Activated CD4-positive, CD25-positive, alpha-beta regulatory T cell treated with anti-CD3 and anti-CD28 coated beads, Interleukin-2, amount 50 U/mL, for 16 hours (primary cell): Measurements from ENCODE around the gene PDS5B.
"Not testable (repeated sequence)": the region's sequence is repeated elsewhere in the genome, so short reads cannot be mapped to it uniquely, and the experiment has no call there.

Source experiments
- DNase-seq: peaks from one replicate; pipeline ENCODE4 v3.0.0-alpha.2; 2020; ENCODE audit warnings: low read depth, low spot score

Gene PDS5B

DNA sequence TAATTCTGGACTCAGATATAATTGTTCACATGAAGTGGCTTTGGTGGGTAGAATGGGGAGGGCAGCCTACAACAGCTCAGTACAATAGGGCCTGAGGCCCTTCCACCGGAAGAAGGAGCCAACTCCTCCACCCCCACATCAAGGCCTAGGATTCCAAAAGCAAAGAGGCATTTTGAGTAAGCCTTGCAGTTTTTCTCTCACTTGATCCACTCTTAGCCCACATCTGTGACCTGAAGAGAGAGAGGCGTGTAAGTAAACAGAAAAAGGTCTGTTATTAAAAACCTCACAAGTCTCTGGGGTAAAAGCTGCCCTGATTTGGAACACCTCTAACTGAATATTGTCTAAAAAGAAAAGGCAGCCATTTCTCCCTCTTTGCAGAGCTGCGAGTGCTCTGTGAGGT, 215.9 kb downstream of the PDS5B start:
- DNase-seq: no peak

DNA sequence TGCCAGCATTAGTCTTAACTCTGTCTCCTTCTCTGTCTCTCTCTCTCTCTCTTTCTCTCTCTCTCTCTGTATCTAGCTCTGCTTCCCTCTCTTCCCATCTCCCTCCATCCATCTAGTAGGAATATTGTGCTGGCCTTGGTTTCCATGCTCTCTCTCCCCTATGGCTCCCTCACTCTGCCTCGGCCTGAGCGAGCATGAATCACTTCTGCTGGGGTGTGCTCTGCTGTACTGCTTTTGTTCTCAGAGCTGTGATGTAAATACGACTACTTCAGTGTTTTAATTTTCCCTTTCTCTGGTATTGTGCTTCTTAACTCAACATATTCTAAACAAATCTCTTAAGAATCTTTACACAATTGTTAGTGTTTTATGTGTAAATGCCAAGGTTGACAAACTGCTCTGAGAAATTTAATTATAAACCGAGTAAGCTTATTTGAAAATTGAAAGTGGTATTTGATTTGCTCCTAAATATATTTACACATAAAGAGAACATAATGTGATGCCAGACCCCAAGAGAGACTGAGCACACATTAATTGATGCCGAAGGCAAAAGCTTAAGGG, 218.5 kb downstream of the PDS5B start:
- DNase-seq: no peak

GRCh38 chr13:32811297-32811800, 225.1 kb downstream of the PDS5B start:
- no peak for DNase-seq

- no peak for DNase-seq
Observed at GRCh38 chr13:32821149-32821688, 235.0 kb downstream of the PDS5B start.

DNA sequence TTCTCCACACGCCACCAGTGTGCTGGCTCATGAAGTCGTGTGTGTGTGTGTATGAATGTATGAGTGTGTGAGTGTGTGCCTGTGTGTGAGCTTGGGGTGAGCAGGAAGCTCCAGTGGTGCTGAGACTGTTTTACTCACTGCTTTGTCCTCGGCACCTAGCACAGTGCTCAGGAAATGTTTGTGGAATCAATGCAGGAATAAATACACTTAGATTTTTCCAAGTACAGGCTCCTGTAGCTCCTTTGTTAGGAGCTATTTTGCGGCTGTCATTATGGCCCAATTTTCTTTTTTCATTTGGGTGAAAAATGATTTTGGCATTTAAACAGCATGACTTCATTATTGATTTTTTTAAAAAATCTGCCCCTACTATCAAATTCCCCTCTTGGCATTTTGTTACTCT, 236.5 kb downstream of the PDS5B start:
- DNase-seq: no peak

DNA sequence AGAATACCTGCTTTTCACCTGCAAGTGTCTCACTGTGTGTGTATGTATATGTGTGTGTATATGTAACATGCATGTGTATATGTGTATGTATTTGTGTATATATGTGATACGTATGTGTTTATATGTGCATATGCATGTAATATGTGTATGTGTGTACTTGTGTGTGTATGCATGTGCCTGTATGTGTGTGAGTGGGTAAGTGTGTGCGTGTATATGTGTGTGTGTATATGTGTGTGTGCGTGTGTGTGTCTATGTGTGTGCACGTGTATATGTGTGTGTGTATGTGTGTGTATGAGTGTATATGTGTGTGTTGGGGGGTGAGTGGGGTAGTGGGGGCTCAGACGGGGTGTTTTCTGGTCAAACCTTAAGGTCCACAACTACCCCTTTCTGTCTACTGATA, 237.3 kb downstream of the PDS5B start:
- no peak for DNase-seq

DNA sequence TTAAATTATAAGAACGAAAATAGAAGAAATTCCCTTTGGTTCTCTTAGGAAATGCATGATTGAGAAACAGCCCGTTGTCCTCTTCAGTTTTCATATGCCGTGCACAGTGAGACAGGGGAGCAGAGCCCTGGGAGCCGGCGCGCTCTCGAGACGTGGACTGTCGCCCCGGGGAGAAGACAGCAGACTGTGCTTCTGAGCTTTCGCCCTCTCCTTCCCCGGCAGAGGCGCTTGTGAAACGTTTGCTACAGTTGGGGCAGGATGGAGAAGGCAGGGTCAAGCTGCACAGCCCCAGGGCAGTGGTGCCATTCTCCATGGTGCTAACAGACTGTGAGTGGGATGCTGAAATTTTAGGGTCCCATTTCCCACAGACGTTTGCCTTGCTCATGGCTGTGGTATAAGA, 237.8 kb downstream of the PDS5B start:
- DNase-seq: no peak

DNA sequence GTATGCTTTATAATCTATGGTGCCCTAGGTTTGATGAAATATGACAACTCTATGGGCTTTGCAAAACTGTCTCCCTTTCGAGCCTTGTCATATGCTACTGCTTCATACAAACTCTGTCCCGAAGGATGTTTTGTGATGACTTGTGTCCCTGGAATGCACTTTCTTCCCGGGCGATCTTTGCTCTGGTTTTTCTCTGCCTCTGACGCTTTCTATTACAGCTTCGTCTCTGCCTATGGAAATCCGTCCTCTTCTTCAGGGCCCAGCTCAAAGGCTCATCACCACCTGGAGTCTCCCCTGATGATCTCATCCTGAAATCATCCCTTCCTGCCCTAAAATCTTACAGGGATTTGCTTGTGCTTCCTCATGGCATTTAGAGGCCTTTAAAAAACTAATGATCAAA, 238.4 kb downstream of the PDS5B start:
- DNase-seq: no peak

- DNase-seq: no peak
Observed at GRCh38 chr13:32825481-32825880, 239.2 kb downstream of the PDS5B start.

DNA sequence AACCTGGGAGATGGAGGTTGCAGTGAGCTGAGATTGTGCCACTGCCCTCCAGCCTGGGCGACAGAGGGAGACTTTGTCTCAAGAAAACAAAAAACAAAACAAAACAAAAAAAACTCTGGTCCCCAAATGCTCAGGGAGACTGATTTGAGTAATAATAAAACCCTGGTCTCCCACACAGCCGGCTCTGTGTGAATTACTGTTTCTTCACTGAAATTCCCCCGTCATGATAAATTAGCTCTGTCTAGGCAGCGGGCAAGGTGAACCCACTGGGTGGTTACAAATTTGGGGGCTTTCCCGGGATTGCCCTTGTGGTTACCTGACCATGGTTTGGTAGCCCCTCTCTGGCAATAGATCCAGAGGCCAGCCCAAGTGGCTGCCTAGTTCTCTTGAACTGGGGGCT, 240.1 kb downstream of the PDS5B start:
- not testable (repeated sequence) for DNase-seq
